Upper lobe of left lung (tissue), 4 donors: ENCODE results near the gene PRKAG2.
"Not testable (repeated sequence)": the region's sequence is repeated elsewhere in the genome, so short reads cannot be mapped to it uniquely, and the experiment has no call there.

Source experiments
- EP300 ChIP-seq, 4 donors: sonication (generic); formaldehyde crosslinking; IDR thresholded peaks; one replicate each; pipeline ENCODE4 v1.5.1; 2017; ENCODE audit warnings: antibody characterized with exemption in 4 of 4, control low read depth in 2 of 4
- TF ChIP-seq, protein P1 (sequence below), 6 experiments: fragments of 450-650 bp in 4 of 6; fragments of 200-600 bp in 2 of 6; sonication (generic) in 2 of 6; IDR thresholded peaks; one replicate each; pipeline ENCODE4 v1.5.1; 2016 to 2019; ENCODE audit warnings: antibody characterized with exemption in 6 of 6

DNA sequence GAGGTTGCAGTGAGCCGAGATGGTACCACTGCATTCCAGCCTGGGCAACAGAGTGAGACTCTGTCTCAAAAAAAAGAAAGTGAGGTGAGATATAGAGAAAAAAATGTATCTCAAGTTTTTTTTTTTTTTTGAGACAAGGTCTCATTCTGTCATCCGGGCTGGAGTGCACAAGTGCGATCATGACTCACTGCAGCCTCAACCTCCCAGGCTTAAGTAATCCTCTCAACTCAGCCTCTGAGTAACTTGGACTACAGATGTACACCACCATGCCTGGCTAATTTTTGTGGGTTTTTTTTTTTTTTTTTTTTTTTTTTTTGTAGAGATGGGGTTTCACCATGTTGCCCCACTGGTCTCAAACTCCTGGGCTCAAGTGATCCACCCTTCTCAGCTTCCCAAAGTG lies 303.9 kb downstream of the PRKAG2 start:
- TF ChIP-seq, protein P1, sequence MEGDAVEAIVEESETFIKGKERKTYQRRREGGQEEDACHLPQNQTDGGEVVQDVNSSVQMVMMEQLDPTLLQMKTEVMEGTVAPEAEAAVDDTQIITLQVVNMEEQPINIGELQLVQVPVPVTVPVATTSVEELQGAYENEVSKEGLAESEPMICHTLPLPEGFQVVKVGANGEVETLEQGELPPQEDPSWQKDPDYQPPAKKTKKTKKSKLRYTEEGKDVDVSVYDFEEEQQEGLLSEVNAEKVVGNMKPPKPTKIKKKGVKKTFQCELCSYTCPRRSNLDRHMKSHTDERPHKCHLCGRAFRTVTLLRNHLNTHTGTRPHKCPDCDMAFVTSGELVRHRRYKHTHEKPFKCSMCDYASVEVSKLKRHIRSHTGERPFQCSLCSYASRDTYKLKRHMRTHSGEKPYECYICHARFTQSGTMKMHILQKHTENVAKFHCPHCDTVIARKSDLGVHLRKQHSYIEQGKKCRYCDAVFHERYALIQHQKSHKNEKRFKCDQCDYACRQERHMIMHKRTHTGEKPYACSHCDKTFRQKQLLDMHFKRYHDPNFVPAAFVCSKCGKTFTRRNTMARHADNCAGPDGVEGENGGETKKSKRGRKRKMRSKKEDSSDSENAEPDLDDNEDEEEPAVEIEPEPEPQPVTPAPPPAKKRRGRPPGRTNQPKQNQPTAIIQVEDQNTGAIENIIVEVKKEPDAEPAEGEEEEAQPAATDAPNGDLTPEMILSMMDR (IDR thresholded peaks at IDR 0.05): not testable (repeated sequence)
- not testable (repeated sequence) for TF ChIP-seq EP300 (IDR thresholded peaks at IDR 0.05)
